Psoas muscle (tissue), 8 donors: ENCODE results near the gene FRMD6. TPM values are rescaled to one million over a fixed set of nuclear protein-coding genes. Genes with fewer than 3 reads are reported as not detected.

Experiments
- ATAC-seq, 4 donors: fragments of 200-7000 bp; cut with Tn5 transposase; one replicate each; pipeline ENCODE4 v1.9.1; 2020; ENCODE audit warnings: moderate library complexity in 3 of 4, mild to moderate bottlenecking in 2 of 4
- DNase-seq, 2 donors: peaks; one replicate each; pipeline ENCODE4 v3.0.0-alpha.2; 2020
- H3K27ac ChIP-seq: fragments of 200-600 bp; one replicate; pipeline ENCODE4 v1.8.0; 2022
- H3K27me3 ChIP-seq, 3 donors: fragments of 200-600 bp in 1 of 3; one replicate each; pipeline versions ENCODE4 v1.6.1 to v1.8.0; 2013 to 2022; ENCODE audit warnings: low read length in 2 of 3, mild to moderate bottlenecking in 2 of 3, moderate library complexity in 1 of 3; ENCODE audit not compliant: insufficient read depth in 3 of 3
- H3K36me3 ChIP-seq, 2 donors: fragments of 200-600 bp in 1 of 2; one replicate each; pipeline versions ENCODE4 v1.6.1 to v1.8.0; 2013 to 2022; ENCODE audit warnings: low read depth in 1 of 2, mild to moderate bottlenecking in 1 of 2, moderate library complexity in 1 of 2; ENCODE audit not compliant: insufficient read depth in 1 of 2
- H3K4me1 ChIP-seq: fragments of 200-600 bp; one replicate; pipeline ENCODE4 v1.8.0; 2022
- H3K4me3 ChIP-seq: fragments of 200-600 bp; one replicate; pipeline ENCODE4 v1.8.0; 2022; ENCODE audit warnings: mild to moderate bottlenecking
- H3K9me3 ChIP-seq: fragments of 200-600 bp; one replicate; pipeline ENCODE4 v1.8.0; 2022
- WGBS, 3 donors: extraction: QIAGEN DNeasy Blood & Tissue Kit; methylation state at CpG; one replicate each; pipeline versions ENCODE4 v1.1.6 to v1.1.7; 2013; 5-methylcytosine and 5-hydroxymethylcytosine counted together
- intact Hi-C, 2 donors: fragments of 100-400 bp; cut with DNase I; formaldehyde crosslinking; loops; one replicate each; pipeline versions ENCODE4 v1.11.0 to v1.14.2; 2022
- polyA plus RNA-seq, 3 donors: library from polyadenylated mRNA; stranded (reverse); fragments of 200-250 nt; gene quantifications; one replicate each; pipeline ENCODE4 v1.2.3, GENCODE V29; 2013
- total RNA-seq, 4 donors: library from RNA; stranded (reverse); fragmentation: NEBNext Ultra II Directional in 2 of 4; extraction: Animal tissue kit (Norgen Biotek cat#: 25700) in 2 of 4; gene quantifications; one replicate each; pipeline versions ENCODE4 v1.2.1 to v1.2.4, GENCODE V29; 2021 to 2023
- TF ChIP-seq, protein P1 (sequence below): fragments of 200-600 bp; IDR thresholded peaks from one replicate; pipeline ENCODE4 v1.8.0; 2022; ENCODE audit warnings: antibody characterized with exemption
- donor health status: healthy with polysubstance abuse.
- donor health status: DM: no; HTN: no; CAD: no; lungs with moderate emphysema.
- donor health status: Bipolar disorder and iron deficiency.
- donor health status: healthy.
- donor health status: DM: yes; HTN: yes; CAD: no.
- donor health status: DM: no; HTN: no; CAD: no.
- donor health status: DM: no; HTN: no; CAD: no.
- donor health status: DM: yes; HTN: yes; CAD: no.

The FRMD6 gene
- total and polyA plus RNA-seq, 7 donors, result 2.5 to 9.8 (median 5.0) TPM

DNA sequence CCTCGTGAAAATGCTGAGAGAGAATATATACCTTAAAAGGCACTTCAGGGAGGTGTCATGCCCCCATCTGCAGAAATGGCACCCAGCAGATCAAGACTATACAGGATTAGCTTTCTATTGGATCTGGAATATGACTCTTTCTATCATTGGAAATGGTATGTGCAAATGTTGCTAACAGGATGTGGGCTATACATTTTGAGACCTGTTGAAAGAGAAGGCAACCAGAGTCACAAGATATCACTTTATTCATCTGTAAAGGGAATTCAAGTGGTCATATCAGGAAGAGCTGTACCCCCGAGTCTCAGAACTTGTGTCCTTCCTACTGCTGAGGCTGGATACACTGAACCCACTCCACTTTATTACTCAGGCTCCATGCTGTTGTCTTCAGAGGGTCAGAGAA, 46.1 kb upstream of the FRMD6 start:
- Histone ChIP-seq H3K27ac (no peak overlapping the region), H3K4me1 (no peaks in the 10 kb centered on the region), H3K27me3 (no peaks in the 10 kb centered on the region), H3K4me3 (no peak overlapping the region), H3K9me3 (no peaks in the 10 kb centered on the region), H3K36me3 (no peaks in the 10 kb centered on the region)
- ATAC-seq, result no peak
- TF ChIP-seq, protein P1, sequence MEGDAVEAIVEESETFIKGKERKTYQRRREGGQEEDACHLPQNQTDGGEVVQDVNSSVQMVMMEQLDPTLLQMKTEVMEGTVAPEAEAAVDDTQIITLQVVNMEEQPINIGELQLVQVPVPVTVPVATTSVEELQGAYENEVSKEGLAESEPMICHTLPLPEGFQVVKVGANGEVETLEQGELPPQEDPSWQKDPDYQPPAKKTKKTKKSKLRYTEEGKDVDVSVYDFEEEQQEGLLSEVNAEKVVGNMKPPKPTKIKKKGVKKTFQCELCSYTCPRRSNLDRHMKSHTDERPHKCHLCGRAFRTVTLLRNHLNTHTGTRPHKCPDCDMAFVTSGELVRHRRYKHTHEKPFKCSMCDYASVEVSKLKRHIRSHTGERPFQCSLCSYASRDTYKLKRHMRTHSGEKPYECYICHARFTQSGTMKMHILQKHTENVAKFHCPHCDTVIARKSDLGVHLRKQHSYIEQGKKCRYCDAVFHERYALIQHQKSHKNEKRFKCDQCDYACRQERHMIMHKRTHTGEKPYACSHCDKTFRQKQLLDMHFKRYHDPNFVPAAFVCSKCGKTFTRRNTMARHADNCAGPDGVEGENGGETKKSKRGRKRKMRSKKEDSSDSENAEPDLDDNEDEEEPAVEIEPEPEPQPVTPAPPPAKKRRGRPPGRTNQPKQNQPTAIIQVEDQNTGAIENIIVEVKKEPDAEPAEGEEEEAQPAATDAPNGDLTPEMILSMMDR, result no peak
- no peak for DNase-seq
- intact Hi-C loops, result no loop called here
- WGBS, 3 donors, result 82 to 91% (median 85%) methylated on average over 2 of the region's 2 CpGs

- H3K36me3 ChIP-seq, result no peaks in the 10 kb centered on the region
- no peak overlapping the region for H3K27ac ChIP-seq
- intact Hi-C loops, result no loop called here
- no peaks in the 10 kb centered on the region for H3K9me3 ChIP-seq
- 74 to 77% (median 76%) methylated on average over 12 of the region's 12 CpGs for WGBS, 3 donors
- ATAC-seq (no peak), DNase-seq (no peak)
- TF ChIP-seq, protein P1, result no peak
- H3K4me1 ChIP-seq, result no peaks in the 10 kb centered on the region
- H3K4me3 ChIP-seq, result no peak overlapping the region
- no peaks in the 10 kb centered on the region for H3K27me3 ChIP-seq
Observed at GRCh38 chr14:51607711-51608110, 44.0 kb upstream of the FRMD6 start.

DNA sequence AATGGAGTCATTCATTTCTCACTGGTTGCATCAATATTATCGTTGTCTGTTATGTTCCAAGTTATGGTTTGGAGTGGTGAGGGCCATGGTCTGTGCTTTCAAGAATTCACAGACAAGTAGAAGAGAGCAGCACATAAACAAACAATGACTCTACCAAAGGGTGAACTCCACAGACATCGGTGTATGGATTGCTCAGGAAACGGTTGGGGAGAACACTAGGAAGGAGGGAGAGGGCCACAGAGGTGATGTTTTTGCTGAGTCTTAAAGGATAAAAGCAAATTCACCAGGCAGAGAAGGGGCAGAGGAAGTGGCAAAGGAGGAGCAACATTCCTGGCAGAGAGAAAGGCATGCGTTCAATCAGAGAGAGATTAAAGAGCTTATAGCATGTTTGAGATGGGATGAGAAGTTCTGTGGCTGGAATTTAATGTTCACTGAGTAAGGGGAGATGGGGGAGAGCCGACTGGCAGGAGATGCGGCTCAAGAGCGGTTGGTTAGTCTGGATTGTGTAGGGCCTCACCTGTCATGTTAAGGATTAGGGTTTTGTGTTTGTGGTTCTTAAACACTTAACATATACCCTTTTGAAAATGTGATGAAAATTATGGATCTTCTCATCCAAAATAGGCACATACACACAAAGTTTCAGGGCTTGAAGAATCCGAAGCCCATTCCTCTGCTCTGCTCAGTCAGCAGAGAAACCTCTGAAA, 42.3 kb upstream of the FRMD6 start:
- no peak overlapping the region for H3K27ac ChIP-seq
- H3K4me3 ChIP-seq, result no peak overlapping the region
- DNase-seq, result no peak
- intact Hi-C loops, result no loop called here
- H3K36me3 ChIP-seq, result no peaks in the 10 kb centered on the region
- no peaks in the 10 kb centered on the region for H3K4me1 ChIP-seq
- no peaks in the 10 kb centered on the region for H3K9me3 ChIP-seq
- 63 to 70% (median 67%) methylated on average over 8 of the region's 8 CpGs for WGBS, 3 donors
- ATAC-seq, result no peak
- H3K27me3 ChIP-seq, result no peaks in the 10 kb centered on the region
- TF ChIP-seq, protein P1, result no peak

GRCh38 chr14:51609955-51610283, 41.8 kb upstream of the FRMD6 start:
- H3K4me1 ChIP-seq, result no peaks in the 10 kb centered on the region
- DNase-seq (no peak), ATAC-seq (no peak)
- intact Hi-C loops, result no loop called here
- H3K9me3 ChIP-seq, result no peaks in the 10 kb centered on the region
- TF ChIP-seq, protein P1, result no peak
- no peak overlapping the region for H3K27ac ChIP-seq
- 90 to 95% (median 94%) methylated on average over 5 of the region's 5 CpGs for WGBS, 3 donors
- H3K4me3 ChIP-seq, result no peak overlapping the region
- no peaks in the 10 kb centered on the region for H3K27me3 ChIP-seq
- no peaks in the 10 kb centered on the region for H3K36me3 ChIP-seq

GRCh38 chr14:51610771-51611170, 40.9 kb upstream of the FRMD6 start:
- TF ChIP-seq, protein P1, result no peak
- H3K36me3 ChIP-seq, result no peaks in the 10 kb centered on the region
- H3K9me3 ChIP-seq, result no peaks in the 10 kb centered on the region
- intact Hi-C loops, result no loop called here
- H3K4me3 ChIP-seq, result no peak overlapping the region
- ATAC-seq (no peak), DNase-seq (no peak)
- H3K27ac ChIP-seq, result no peak overlapping the region
- no peaks in the 10 kb centered on the region for H3K27me3 ChIP-seq
- H3K4me1 ChIP-seq, result no peaks in the 10 kb centered on the region
- WGBS, 3 donors, result 27 to 63% (median 28%) methylated on average over 1 of the region's 1 CpG
